Ovary (tissue), 3 donors: ENCODE data around the gene LRRIQ3.

ENCODE experiments used
- EP300 ChIP-seq: sonication (generic); formaldehyde crosslinking; IDR thresholded peaks from one replicate; pipeline ENCODE4 v1.6.1; 2017; ENCODE audit warnings: antibody characterized with exemption
- POLR2A ChIP-seq: fragments of 450-650 bp; IDR thresholded peaks from one replicate; pipeline ENCODE4 v1.6.1; 2017; ENCODE audit warnings: antibody characterized with exemption, mild to moderate bottlenecking, moderate library complexity
- TF ChIP-seq, protein P1 (sequence below), 3 donors: fragments of 450-650 bp in 2 of 3; fragments of 200-600 bp in 1 of 3; IDR thresholded peaks; one replicate each; pipeline versions ENCODE4 v1.5.1 to v1.8.0; 2016 to 2022; ENCODE audit warnings: antibody characterized with exemption in 3 of 3, mild to moderate bottlenecking in 1 of 3
- donor health status: DM: no; HTN: no; CAD: no.

DNA sequence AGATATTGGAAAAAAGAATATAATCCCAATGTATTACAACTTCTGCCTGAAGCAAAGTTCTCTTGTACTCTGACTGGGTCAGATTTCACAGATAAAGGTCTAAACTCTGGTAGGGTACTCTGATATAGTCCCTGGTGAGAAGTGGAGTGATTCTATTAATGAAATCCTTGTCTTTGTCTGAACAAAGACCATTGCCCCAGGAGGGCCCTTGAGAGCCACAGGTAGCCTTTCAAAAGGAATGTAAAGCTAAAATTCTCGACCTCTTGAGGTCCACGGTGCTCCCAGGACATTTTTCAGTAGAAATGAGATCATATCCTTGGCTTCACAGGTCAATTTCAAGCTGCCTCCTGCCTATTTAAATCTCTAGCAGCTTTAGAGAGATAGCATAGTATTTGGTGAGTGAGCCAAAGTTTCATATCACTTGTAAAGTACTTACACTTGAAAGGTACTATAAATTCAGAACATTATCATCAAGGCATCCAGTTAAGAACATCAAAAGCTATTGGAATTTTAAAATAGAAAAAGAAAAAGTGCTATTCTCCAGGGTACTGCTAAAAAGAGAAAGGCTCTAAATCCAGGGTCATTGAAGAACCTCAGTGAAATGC, 47.3 kb upstream of the LRRIQ3 start:
- TF ChIP-seq, protein P1, sequence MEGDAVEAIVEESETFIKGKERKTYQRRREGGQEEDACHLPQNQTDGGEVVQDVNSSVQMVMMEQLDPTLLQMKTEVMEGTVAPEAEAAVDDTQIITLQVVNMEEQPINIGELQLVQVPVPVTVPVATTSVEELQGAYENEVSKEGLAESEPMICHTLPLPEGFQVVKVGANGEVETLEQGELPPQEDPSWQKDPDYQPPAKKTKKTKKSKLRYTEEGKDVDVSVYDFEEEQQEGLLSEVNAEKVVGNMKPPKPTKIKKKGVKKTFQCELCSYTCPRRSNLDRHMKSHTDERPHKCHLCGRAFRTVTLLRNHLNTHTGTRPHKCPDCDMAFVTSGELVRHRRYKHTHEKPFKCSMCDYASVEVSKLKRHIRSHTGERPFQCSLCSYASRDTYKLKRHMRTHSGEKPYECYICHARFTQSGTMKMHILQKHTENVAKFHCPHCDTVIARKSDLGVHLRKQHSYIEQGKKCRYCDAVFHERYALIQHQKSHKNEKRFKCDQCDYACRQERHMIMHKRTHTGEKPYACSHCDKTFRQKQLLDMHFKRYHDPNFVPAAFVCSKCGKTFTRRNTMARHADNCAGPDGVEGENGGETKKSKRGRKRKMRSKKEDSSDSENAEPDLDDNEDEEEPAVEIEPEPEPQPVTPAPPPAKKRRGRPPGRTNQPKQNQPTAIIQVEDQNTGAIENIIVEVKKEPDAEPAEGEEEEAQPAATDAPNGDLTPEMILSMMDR (IDR thresholded peaks at IDR 0.05), result no peak
- TF ChIP-seq POLR2A (no peak), EP300 (no peak)
